ENCODE measurements around the gene PTPRM. TPM values are rescaled to one million over a fixed set of nuclear protein-coding genes. Genes with fewer than 3 reads are reported as not detected.
"Not testable (repeated sequence)": the region's sequence is repeated elsewhere in the genome, so short reads cannot be mapped to it uniquely, and the experiment has no call there.

PTPRM gene
- polyA plus RNA-seq, 1 donor from 2014 or later: 126 TPM

- no peaks in the 10 kb centered on the region for H3K9me3 ChIP-seq (ENCODE audit: low read length)
- no peak overlapping the region for H2AFZ ChIP-seq (ENCODE audit: low read depth, low read length)
- no peak overlapping the region for H3K9ac ChIP-seq (ENCODE audit: low read length)
- H3K79me2 ChIP-seq (replicated peaks; ENCODE audit: insufficient read depth, low read length): no peaks in the 10 kb centered on the region
- TF ChIP-seq EP300 (conservative IDR thresholded peaks at IDR 0.05; ENCODE audit: poor library complexity, severe bottlenecking) (no peak), CTCF (IDR thresholded peaks at IDR 0.05; ENCODE audit: poor library complexity, severe bottlenecking) (no peak), EZH2 (IDR thresholded peaks at IDR 0.05; ENCODE audit: borderline replicate concordance, insufficient read depth, low read length, poor library complexity, severe bottlenecking) (no peak), RAD21 (conservative IDR thresholded peaks at IDR 0.05) (no peak), POLR2AphosphoS5 (IDR thresholded peaks at IDR 0.05) (no peak), MXI1 (conservative IDR thresholded peaks at IDR 0.05; ENCODE audit: poor library complexity, severe bottlenecking) (no peak), TAF1 (IDR thresholded peaks at IDR 0.05; ENCODE audit: low read depth) (no peak), SMC3 (conservative IDR thresholded peaks at IDR 0.05; ENCODE audit: poor library complexity) (no peak)
- TF ChIP-seq, protein P1, sequence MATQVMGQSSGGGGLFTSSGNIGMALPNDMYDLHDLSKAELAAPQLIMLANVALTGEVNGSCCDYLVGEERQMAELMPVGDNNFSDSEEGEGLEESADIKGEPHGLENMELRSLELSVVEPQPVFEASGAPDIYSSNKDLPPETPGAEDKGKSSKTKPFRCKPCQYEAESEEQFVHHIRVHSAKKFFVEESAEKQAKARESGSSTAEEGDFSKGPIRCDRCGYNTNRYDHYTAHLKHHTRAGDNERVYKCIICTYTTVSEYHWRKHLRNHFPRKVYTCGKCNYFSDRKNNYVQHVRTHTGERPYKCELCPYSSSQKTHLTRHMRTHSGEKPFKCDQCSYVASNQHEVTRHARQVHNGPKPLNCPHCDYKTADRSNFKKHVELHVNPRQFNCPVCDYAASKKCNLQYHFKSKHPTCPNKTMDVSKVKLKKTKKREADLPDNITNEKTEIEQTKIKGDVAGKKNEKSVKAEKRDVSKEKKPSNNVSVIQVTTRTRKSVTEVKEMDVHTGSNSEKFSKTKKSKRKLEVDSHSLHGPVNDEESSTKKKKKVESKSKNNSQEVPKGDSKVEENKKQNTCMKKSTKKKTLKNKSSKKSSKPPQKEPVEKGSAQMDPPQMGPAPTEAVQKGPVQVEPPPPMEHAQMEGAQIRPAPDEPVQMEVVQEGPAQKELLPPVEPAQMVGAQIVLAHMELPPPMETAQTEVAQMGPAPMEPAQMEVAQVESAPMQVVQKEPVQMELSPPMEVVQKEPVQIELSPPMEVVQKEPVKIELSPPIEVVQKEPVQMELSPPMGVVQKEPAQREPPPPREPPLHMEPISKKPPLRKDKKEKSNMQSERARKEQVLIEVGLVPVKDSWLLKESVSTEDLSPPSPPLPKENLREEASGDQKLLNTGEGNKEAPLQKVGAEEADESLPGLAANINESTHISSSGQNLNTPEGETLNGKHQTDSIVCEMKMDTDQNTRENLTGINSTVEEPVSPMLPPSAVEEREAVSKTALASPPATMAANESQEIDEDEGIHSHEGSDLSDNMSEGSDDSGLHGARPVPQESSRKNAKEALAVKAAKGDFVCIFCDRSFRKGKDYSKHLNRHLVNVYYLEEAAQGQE (IDR thresholded peaks at IDR 0.05; ENCODE audit: borderline replicate concordance): no peak
- H3K27ac ChIP-seq (ENCODE audit: low read length): no peak overlapping the region
- no peak overlapping the region for H3K4me2 ChIP-seq (ENCODE audit: low read length)
- no peaks in the 10 kb centered on the region for H3K27me3 ChIP-seq (ENCODE audit: insufficient read depth, low read depth, low read length)
- H3F3A ChIP-seq (ENCODE audit: insufficient read depth, low read length, poor library complexity, severe bottlenecking): no peaks in the 10 kb centered on the region
- H4K20me1 ChIP-seq (ENCODE audit: insufficient read depth): no peaks in the 10 kb centered on the region
- no peaks in the 10 kb centered on the region for H3K9me2 ChIP-seq (ENCODE audit: insufficient read depth, low read length)
- no peak overlapping the region for H3K4me3 ChIP-seq (ENCODE audit: low read length)
- no peaks in the 10 kb centered on the region for H3K36me3 ChIP-seq (ENCODE audit: insufficient read depth, low read length)
Observed at GRCh38 chr18:8056723-8057122, 489.6 kb downstream of the PTPRM start.

DNA sequence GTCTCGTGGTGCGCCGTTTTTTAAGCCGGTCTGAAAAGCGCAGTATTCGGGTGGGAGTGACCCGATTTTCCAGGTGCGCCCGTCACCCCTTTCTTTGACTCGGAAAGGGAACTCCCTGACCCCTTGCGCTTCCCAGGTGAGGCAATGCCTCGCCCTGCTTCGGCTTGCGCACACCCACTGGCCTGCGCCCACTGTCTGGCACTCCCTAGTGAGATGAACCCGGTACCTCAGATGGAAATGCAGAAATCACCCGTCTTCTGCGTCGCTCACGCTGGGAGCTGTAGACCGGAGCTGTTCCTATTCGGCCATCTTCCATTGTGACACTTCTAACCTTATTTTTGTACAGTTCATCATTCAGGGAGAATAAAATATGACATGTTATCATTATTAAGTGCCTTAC lies 496.0 kb downstream of the PTPRM start:
- not testable (repeated sequence) for H3K79me2 ChIP-seq (replicated peaks; ENCODE audit: insufficient read depth, low read length); H3K9me2 ChIP-seq (ENCODE audit: insufficient read depth, low read length); H3K36me3 ChIP-seq (ENCODE audit: insufficient read depth, low read length); H3K4me3 ChIP-seq (ENCODE audit: low read length); H3F3A ChIP-seq (ENCODE audit: insufficient read depth, low read length, poor library complexity, severe bottlenecking); H2AFZ ChIP-seq (ENCODE audit: low read depth, low read length); H3K27ac ChIP-seq (ENCODE audit: low read length); H4K20me1 ChIP-seq (ENCODE audit: insufficient read depth); H3K9me3 ChIP-seq (ENCODE audit: low read length); H3K27me3 ChIP-seq (ENCODE audit: insufficient read depth, low read depth, low read length); H3K9ac ChIP-seq (ENCODE audit: low read length); H3K4me2 ChIP-seq (ENCODE audit: low read length)

DNA sequence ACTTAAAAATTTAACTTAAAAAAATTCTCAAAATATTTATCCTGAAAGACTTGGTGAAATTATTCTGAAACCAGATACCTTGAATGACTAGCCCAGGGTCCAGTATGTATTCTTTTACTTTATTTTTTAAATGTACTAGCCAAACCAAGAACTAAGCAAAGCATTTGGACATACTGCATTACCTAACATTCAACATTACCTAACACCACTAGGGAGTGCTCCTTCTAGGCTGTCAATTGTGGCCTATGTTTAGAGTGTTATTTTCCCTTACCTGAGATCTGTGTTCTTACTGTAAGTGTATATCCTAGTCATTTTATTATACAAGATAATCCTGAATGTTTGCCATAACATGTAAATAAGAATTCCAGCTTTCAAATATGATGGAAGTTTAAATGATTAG lies 496.6 kb downstream of the PTPRM start:
- Histone ChIP-seq H2AFZ (ENCODE audit: low read depth, low read length) (no peak overlapping the region), H3K36me3 (ENCODE audit: insufficient read depth, low read length) (no peaks in the 10 kb centered on the region), H3F3A (ENCODE audit: insufficient read depth, low read length, poor library complexity, severe bottlenecking) (no peaks in the 10 kb centered on the region), H3K4me3 (ENCODE audit: low read length) (no peak overlapping the region), H3K9ac (ENCODE audit: low read length) (no peak overlapping the region), H3K9me3 (ENCODE audit: low read length) (no peaks in the 10 kb centered on the region), H3K9me2 (ENCODE audit: insufficient read depth, low read length) (no peaks in the 10 kb centered on the region), H4K20me1 (ENCODE audit: insufficient read depth) (no peaks in the 10 kb centered on the region), H3K27ac (ENCODE audit: low read length) (no peak overlapping the region), H3K4me2 (ENCODE audit: low read length) (no peak overlapping the region), H3K27me3 (ENCODE audit: insufficient read depth, low read depth, low read length) (no peaks in the 10 kb centered on the region), H3K79me2 (replicated peaks; ENCODE audit: insufficient read depth, low read length) (no peaks in the 10 kb centered on the region)
- no peak for TF ChIP-seq TAF1 (IDR thresholded peaks at IDR 0.05; ENCODE audit: low read depth)
- TF ChIP-seq SMC3 (conservative IDR thresholded peaks at IDR 0.05; ENCODE audit: poor library complexity): no peak
- TF ChIP-seq EP300 (conservative IDR thresholded peaks at IDR 0.05; ENCODE audit: poor library complexity, severe bottlenecking): no peak
- TF ChIP-seq, protein P1 (IDR thresholded peaks at IDR 0.05; ENCODE audit: borderline replicate concordance): no peak
- TF ChIP-seq CTCF (IDR thresholded peaks at IDR 0.05; ENCODE audit: poor library complexity, severe bottlenecking): no peak
- no peak for TF ChIP-seq POLR2AphosphoS5 (IDR thresholded peaks at IDR 0.05)
- no peak for TF ChIP-seq EZH2 (IDR thresholded peaks at IDR 0.05; ENCODE audit: borderline replicate concordance, insufficient read depth, low read length, poor library complexity, severe bottlenecking)
- TF ChIP-seq MXI1 (conservative IDR thresholded peaks at IDR 0.05; ENCODE audit: poor library complexity, severe bottlenecking): no peak
